ENCODE results near the gene OXSM.

The OXSM gene

DNA sequence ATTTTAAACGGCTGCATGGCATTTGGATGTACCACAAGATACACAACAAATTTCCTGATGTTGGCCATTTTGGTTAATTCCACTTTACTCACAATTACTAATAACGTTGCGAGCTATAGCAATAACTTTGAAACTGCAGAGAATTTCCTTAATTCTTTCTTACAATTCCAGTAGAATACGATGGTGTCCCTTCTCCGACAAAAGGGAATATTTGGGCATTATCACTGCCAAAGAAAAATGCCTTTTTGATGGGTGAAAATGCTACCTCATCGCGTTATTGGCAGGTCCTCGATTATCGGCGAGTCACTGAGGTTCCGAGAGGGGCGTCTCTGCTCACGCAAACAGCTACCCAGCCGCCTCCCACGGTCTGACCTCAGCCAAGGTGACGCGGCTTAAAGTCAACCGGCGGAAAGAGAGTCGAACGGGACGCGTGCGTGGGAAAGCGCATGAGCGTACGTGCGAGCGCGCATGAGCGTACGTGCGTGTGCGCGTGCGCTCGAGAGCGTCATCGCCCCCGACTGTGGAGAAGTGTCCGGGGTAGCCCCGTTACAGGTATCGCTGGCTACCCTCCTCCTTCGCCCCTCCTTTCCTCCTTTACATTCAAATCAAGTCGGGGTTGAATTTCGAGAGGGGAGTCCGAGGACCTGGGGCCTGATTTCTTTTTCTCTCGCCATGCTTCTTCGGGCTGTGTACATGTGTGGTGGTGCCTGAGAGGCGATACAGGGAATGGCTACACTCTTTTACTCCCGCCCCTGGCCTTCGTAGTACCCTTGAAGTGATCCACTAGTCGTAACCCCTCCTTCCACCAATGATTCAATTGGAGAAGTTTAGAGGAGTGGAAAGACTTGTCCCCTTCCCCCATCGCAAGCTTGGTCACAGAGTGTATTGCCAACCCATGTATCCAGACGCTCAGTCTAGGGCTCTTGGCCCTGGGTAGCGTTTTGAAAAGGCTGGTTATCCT, at the start of gene OXSM:
Gene OXSM (plus strand): TSS at position 495 of the 961 bp plus-strand sequence. CDS start 931 bp downstream, outside the sequence.
- H3K4me3 ChIP-seq (ENCODE audit: low read depth, low read length): peak within 1 kb of the TSS; percentile 65
- no peak for TF ChIP-seq CTCF (IDR thresholded peaks at IDR 0.05; ENCODE audit: low read depth, low read length, missing control alignments)
- DNase-seq (ENCODE audit: low read depth): peak; percentile 67
- in situ Hi-C loops (cut with HindIII; ENCODE audit: low sequenced_read_pairs): no loop called here

DNA sequence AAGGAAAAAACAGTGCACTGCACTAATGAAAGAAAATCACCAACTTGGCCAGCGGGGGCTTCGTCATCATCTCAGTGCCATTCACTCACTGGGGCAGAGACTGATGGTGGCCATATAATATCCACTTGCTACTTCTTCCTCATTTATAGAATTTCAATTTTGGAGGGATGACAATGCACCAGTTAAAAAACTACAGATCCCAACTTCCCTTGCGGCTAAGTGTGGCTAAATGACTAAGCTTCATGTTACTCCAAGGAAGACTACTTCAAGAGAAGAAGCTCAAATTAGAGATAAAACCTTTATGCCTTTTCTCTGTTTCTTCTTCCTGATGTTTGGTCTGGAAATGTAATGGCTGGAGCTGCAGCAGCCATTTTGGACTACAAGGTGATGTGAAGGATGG, 45.4 kb upstream of the OXSM start:
- no peak for TF ChIP-seq CTCF (IDR thresholded peaks at IDR 0.05; ENCODE audit: low read depth, low read length, missing control alignments)
- in situ Hi-C loops (cut with HindIII; ENCODE audit: low sequenced_read_pairs): no loop called here
- DNase-seq (ENCODE audit: low read depth): no peak
- H3K4me3 ChIP-seq (ENCODE audit: low read depth, low read length): no peak overlapping the region

GRCh38 chr3:25747033-25747432, 42.9 kb upstream of the OXSM start:
- DNase-seq (ENCODE audit: low read depth): no peak
- in situ Hi-C loops (cut with HindIII; ENCODE audit: low sequenced_read_pairs): no loop called here
- no peak overlapping the region for H3K4me3 ChIP-seq (ENCODE audit: low read depth, low read length)
- no peak for TF ChIP-seq CTCF (IDR thresholded peaks at IDR 0.05; ENCODE audit: low read depth, low read length, missing control alignments)

GRCh38 chr3:25748189-25748588, 41.7 kb upstream of the OXSM start:
- TF ChIP-seq CTCF (IDR thresholded peaks at IDR 0.05; ENCODE audit: low read depth, low read length, missing control alignments): no peak
- DNase-seq (ENCODE audit: low read depth): no peak
- no peak overlapping the region for H3K4me3 ChIP-seq (ENCODE audit: low read depth, low read length)
- in situ Hi-C loops (cut with HindIII; ENCODE audit: low sequenced_read_pairs): no loop called here

GRCh38 chr3:25749031-25749581, 40.8 kb upstream of the OXSM start:
- TF ChIP-seq CTCF (IDR thresholded peaks at IDR 0.05; ENCODE audit: low read depth, low read length, missing control alignments): no peak
- no peak for DNase-seq (ENCODE audit: low read depth)
- H3K4me3 ChIP-seq (ENCODE audit: low read depth, low read length): no peak overlapping the region
- in situ Hi-C loops (cut with HindIII; ENCODE audit: low sequenced_read_pairs): no loop called here

- in situ Hi-C loops (cut with HindIII; ENCODE audit: low sequenced_read_pairs): no loop called here
Measured at GRCh38 chr3:25751048-25751447, 38.8 kb upstream of the OXSM start.

More at GRCh38 chr3:25751048-25751447, 38.8 kb upstream of the OXSM start:
- no peak overlapping the region for H3K4me3 ChIP-seq (ENCODE audit: low read depth, low read length)
- DNase-seq (ENCODE audit: low read depth): no peak
- TF ChIP-seq CTCF (IDR thresholded peaks at IDR 0.05; ENCODE audit: low read depth, low read length, missing control alignments): no peak
